A549 (cell line): ENCODE data around the gene DERL2.

Experiments
- BCL3 ChIP-seq: fragments of >200 bp; sonication (Bioruptor Twin); formaldehyde crosslinking; IDR thresholded peaks from 3 replicates; pipeline ENCODE4 v1.6.1; 2016
- CTCF ChIP-seq: fragments of >200 bp; sonication (Bioruptor Twin); formaldehyde crosslinking; IDR thresholded peaks from 3 replicates; pipeline ENCODE4 v1.5.1; 2016
- EP300 ChIP-seq, 2 experiments: fragments of >200 bp; sonication (Bioruptor Twin); formaldehyde crosslinking; IDR thresholded peaks; 2 replicates in 1 of 2; 3 replicates in 1 of 2; pipeline ENCODE4 v1.6.1; 2016 to 2017
- HDAC2 ChIP-seq: fragments of 200-600 bp; sonication (generic); IDR thresholded peaks from 2 replicates; pipeline ENCODE4 v1.6.1; 2016
- MAFK ChIP-seq: fragments of 450-650 bp; IDR thresholded peaks from 2 replicates; pipeline ENCODE4 v1.6.1; 2014; ENCODE audit not compliant: partially characterized antibody
- PHF8 ChIP-seq: fragments of 200-600 bp; sonication (generic); IDR thresholded peaks from 2 replicates; pipeline ENCODE4 v1.6.1; 2016; ENCODE audit warnings: low read depth, mild to moderate bottlenecking, antibody characterized with exemption, moderate library complexity, borderline replicate concordance
- POLR2A ChIP-seq: IDR thresholded peaks from 2 replicates; pipeline ENCODE4 v1.6.1; 2012; ENCODE audit warnings: mild to moderate bottlenecking, low read length
- RAD21 ChIP-seq, 2 experiments: fragments of >200 bp in 1 of 2; sonication (Bioruptor Twin) in 1 of 2; formaldehyde crosslinking in 1 of 2; IDR thresholded peaks in 1 of 2; conservative IDR thresholded peaks in 1 of 2; 2 replicates in 1 of 2; 3 replicates in 1 of 2; pipeline ENCODE4 v1.6.1; 2012 to 2018; ENCODE audit warnings: inconsistent platforms in 1 of 2
- REST ChIP-seq: fragments of 200-600 bp; sonication (generic); IDR thresholded peaks from 2 replicates; pipeline ENCODE4 v1.6.1; 2016; ENCODE audit warnings: antibody characterized with exemption, mild to moderate bottlenecking, moderate library complexity
- SMC3 ChIP-seq: fragments of >200 bp; sonication (Bioruptor Twin); formaldehyde crosslinking; IDR thresholded peaks from 3 replicates; pipeline ENCODE4 v1.6.1; 2018; ENCODE audit warnings: inconsistent platforms

DNA sequence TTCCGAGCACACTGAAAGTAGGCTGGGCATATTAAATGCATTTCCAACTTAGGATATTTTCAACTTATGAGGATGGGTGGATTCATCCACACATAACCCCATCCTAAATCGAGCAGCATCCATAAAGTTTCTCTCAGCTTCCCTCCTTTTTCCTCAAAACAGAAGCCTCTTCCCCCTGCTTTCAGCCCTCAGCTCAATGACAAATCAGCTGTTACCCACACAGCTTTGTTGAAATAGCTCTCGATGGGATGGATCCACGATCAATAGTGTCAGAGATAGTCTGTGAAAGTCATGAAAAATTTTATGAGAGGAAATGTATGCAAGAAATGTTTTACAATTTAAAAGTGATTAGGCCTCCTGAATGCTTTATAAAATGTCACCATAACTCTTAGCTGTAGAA, 19.7 kb downstream of the DERL2 start:
- TF ChIP-seq CTCF (no peak), SMC3 (no peak), POLR2A (no peak), HDAC2 (no peak), REST (no peak), BCL3 (no peak), PHF8 (no peak), MAFK (no peak), RAD21 (conservative IDR thresholded peaks at IDR 0.05 in 1 of 2, IDR thresholded peaks at IDR 0.05 in 1 of 2) (no peak), EP300 (IDR thresholded peaks at IDR 0.05) (no peak)
